ENCODE results near the gene GALNT16. TPM values are rescaled to one million over a fixed set of nuclear protein-coding genes. Genes with fewer than 3 reads are reported as not detected.
"Not testable (repeated sequence)": the region's sequence is repeated elsewhere in the genome, so short reads cannot be mapped to it uniquely, and the experiment has no call there.

GALNT16 gene
- polyA plus RNA-seq, 3 donors, result 4.5 to 7.0 (median 6.4) TPM

- DNase-seq (ENCODE audit: extremely low read depth in 1 of 11, low read depth in 9 of 11, low spot score in 4 of 11), result no peak
Measured at GRCh38 chr14:69275331-69275730, 15.4 kb downstream of the GALNT16 start.

GRCh38 chr14:69277356-69277755, 17.4 kb downstream of the GALNT16 start:
- DNase-seq (ENCODE audit: extremely low read depth in 1 of 11, low read depth in 9 of 11, low spot score in 4 of 11), result not testable (repeated sequence)

DNA sequence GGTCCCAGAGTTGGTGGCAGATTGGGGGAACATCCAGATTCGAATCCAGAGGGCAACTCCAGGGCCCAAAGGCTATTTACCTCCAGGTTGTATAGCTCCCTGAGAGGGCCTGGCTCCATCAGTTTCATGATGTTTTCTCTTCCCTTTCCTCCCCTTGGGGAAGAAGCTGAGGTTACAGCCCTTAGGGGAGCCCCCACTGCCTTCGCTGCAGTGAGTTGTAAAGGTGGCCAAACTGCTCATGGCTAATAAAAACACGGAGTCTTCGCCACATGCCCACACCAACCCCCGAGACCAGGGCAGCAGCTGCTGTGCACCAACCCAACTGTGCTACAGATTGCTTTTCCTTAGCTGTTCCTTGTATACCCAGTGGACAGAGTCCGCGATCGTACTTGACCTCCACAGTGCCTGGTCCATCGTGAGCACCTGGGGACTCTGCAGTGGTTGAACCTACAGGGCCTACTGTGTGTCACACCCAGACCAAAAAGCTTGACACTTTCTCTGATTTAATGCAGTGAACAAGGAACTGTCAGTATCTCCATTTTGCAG, 20.9 kb downstream of the GALNT16 start:
- no peak for DNase-seq (ENCODE audit: extremely low read depth in 1 of 11, low read depth in 9 of 11, low spot score in 4 of 11)

DNA sequence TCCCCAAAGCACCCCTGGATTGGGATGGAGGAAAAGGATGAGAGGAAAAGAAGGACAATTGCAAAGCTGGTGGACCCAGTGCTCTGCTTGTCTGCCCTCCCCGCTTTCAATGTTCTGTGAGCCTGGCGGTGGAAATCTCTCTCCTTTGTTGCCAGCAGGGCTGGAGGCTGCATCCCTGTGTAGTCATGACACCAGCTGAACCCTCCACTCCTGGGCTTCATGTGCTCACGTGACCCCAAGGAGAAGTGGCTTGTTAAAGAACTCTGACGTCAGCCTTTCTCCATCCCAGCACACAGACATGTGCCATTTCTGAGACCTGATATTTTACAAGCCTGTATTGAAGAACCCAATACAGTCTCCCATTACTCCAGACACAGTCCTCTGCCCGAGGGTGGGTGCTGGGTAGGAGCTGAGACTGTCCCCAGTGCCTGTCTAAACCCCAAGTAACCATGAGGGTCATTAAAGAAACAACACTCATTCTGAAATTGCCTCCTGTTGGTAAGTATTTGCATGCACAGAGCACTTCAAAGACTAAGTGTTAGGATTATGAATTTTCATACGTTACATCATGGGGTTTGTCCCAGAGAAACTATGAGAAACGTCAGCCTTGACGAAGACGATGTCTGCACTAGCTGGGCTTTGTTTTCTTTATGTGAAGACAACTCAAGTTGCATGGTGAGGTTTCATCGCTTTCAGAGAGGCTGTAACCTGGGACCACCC, 21.7 kb downstream of the GALNT16 start:
- no peak for DNase-seq (ENCODE audit: extremely low read depth in 1 of 11, low read depth in 9 of 11, low spot score in 4 of 11)

DNA sequence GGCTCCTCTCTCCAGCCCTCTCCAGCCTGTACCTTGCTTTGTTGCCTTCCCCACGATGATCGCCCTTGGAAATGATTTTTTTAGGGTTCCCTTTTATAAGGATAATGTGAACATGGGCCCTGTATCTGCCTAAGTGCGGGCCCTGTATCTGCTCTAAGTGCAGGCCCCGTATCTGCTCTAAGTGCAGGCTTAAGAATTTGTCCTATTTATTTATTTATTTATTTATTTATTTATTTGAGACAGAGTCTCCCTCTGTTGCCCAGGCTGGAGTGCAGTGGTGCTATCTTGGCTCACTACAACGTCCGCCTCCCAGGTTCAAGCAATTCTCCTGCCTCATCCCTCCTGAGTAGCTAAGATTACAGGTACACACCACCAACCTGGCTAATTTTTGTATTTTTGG, 22.5 kb downstream of the GALNT16 start:
- no peak for DNase-seq (ENCODE audit: extremely low read depth in 1 of 11, low read depth in 9 of 11, low spot score in 4 of 11)

DNA sequence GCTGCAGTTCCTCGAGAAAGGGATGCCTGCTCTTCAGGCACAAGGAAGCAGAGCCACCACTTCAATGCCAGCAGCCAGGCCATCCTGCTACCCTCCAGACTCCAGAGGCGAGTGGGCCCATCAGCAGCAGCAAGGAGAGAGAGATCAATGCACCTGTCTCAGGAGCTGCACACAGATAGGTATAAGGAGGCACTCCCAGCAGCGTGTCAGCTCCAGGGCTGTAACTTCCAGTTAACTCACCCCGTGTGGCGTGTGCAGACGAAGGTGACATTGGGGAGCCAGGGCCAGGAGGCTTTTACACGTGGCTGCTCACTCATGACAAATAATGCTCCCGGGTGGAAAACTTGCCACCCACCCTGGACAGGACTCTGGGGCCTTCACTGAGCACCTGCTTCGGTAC, 24.2 kb downstream of the GALNT16 start:
- DNase-seq (ENCODE audit: extremely low read depth in 1 of 11, low read depth in 9 of 11, low spot score in 4 of 11), result no peak

DNA sequence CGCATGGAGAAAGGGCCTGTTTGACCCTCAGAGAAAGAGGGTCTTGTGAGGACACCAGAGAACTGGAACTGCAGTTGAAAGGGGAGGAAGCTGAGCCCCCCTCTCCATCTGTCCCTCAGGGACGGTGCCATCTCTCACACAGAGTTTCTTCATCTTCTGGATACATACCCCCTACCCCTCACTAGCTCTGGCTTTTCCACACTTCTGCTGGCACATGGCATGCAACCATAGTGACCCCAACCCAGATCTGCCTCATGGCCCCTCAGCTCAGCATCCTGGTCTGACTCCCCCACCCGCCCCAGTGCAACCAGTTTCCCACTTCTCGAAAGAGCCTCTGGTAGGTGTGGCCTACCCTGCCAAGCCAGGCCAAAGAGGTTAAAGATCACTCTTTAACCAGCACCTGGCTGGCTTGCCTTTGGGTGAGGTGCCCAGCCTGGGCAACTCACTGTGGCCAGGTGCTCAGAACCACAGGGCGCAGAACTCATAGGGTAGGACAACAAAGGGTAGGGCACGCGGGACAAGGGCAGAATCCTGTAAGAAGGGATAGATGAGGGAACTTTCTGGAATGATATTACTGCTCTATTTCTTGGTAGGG, 25.8 kb downstream of the GALNT16 start:
- DNase-seq (ENCODE audit: extremely low read depth in 1 of 11, low read depth in 9 of 11, low spot score in 4 of 11), result no peak

- peak in 5 of 11 donors; percentile 5 to 24 (median 9) for DNase-seq (ENCODE audit: extremely low read depth in 1 of 11, low read depth in 9 of 11, low spot score in 4 of 11)
Measured at GRCh38 chr14:69287098-69288010, 27.4 kb downstream of the GALNT16 start.

- peak in 8 of 11 donors; percentile 9 to 46 (median 18) for DNase-seq (ENCODE audit: extremely low read depth in 1 of 11, low read depth in 9 of 11, low spot score in 4 of 11)
Measured at GRCh38 chr14:69288011-69288771, 28.2 kb downstream of the GALNT16 start.

GRCh38 chr14:69288956-69289705, 29.2 kb downstream of the GALNT16 start:
- no peak for DNase-seq (ENCODE audit: extremely low read depth in 1 of 11, low read depth in 9 of 11, low spot score in 4 of 11)

DNA sequence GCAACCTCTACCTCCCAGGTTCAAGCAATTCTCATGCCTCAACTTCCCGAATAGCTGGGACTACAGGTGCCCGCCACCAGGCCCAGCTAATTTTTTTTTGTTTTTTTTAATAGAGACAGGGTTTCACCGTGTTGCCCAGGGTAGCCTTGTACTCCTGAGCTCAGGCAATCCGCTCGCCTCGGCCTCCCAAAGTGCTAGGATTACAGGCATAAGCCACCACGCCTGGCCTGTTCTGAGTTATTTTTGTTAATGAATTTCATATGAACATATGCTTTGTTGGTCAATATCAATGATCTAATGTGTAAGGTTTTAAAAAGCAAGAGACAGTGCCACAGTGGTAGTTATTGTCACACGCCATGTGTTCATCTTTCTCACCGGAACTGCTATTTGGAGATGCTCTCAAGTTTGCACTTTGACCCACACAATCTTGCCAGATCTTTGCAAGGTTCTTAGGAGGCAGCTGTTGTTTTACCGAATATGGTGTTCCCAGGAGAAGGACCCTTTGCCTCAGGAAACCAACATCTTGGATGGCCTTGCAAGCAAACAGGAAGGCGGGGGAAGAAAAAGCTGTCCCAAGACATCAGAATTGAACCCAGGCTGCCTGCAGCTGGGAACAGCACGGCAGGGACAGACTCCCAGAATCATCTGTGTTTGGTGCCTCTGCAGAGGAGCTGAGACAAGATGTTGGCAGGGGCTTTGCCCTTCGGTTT, 30.0 kb downstream of the GALNT16 start:
- peak in 1 of 11 donors; percentile 2 for DNase-seq (ENCODE audit: extremely low read depth in 1 of 11, low read depth in 9 of 11, low spot score in 4 of 11)

- not testable (repeated sequence) for DNase-seq (ENCODE audit: extremely low read depth in 1 of 11, low read depth in 9 of 11, low spot score in 4 of 11)
Measured at GRCh38 chr14:69290881-69291280, 30.9 kb downstream of the GALNT16 start.

DNA sequence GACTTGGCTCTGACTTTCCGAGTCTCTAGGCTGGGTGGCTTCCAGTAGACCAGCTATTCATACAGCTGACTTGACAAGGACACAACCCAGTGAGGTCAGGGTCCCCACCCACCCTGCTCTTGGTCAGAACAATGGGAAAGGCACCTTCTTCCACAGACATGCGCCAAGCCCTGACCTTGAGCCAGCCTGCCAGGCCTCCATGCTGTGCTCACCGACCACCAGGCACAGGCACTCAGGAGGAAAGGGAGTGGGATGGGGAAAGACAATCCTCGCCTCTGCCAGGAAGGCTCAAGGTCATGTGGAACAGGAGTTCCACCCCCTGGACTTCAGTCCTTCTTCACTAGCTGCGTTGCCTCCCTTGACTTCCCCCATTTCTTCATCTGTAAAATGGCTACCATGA, 31.4 kb downstream of the GALNT16 start:
- DNase-seq (ENCODE audit: extremely low read depth in 1 of 11, low read depth in 9 of 11, low spot score in 4 of 11), result no peak

DNA sequence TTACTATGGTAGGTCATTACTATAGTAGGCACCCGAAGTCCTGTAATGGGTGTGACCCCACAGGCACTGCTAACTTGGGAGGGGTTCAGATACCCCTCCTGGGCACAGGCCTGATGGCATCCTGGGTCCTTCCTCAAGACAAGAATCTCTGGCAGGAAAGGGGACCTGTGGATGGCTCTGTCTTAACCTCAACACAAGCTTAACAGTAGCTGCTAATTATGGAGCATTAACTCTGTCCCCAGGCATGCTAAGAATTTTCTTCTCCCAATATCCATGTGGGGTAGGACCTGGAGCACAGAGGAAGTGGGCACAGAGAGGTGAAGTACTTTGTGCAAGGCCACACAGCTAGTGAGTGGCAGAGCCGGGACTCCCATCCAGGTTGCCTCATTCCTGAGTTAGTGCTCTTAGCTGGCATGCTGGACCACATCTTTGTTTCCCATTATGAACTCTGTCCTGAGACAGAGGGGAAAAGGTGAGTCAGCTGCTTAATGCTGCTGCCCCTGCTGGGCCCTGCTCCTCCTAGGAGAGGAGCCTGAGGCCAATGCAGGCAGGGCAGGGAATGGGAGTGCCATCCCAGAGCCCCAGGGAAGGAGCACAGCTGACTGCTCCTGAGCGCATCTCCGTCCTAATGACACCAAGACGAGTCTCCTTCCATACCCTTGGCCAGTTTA, 32.1 kb downstream of the GALNT16 start:
- DNase-seq (ENCODE audit: extremely low read depth in 1 of 11, low read depth in 9 of 11, low spot score in 4 of 11), result no peak

GRCh38 chr14:69298131-69299071, 38.4 kb downstream of the GALNT16 start:
- no peak for DNase-seq (ENCODE audit: extremely low read depth in 1 of 11, low read depth in 9 of 11, low spot score in 4 of 11)
